Suprapubic skin (tissue), 4 donors: Measurements from ENCODE around the gene ACACB.

Experiments
- EP300 ChIP-seq: sonication (generic); formaldehyde crosslinking; IDR thresholded peaks from one replicate; pipeline ENCODE4 v1.6.1; 2017; ENCODE audit warnings: antibody characterized with exemption
- POLR2A ChIP-seq, 2 donors: fragments of 450-650 bp; IDR thresholded peaks; one replicate each; pipeline ENCODE4 v1.6.1; 2017; ENCODE audit warnings: antibody characterized with exemption in 2 of 2, mild to moderate bottlenecking in 2 of 2, moderate library complexity in 2 of 2
- POLR2AphosphoS5 ChIP-seq, 3 donors: sonication (generic); formaldehyde crosslinking; IDR thresholded peaks; one replicate each; pipeline ENCODE4 v1.6.1; 2017; ENCODE audit warnings: antibody characterized with exemption in 3 of 3
- TF ChIP-seq, protein P1 (sequence below), 2 donors: fragments of 200-600 bp in 1 of 2; fragments of 450-650 bp in 1 of 2; sonication (generic) in 1 of 2; IDR thresholded peaks; one replicate each; pipeline ENCODE4 v1.5.1; 2016 to 2019; ENCODE audit warnings: antibody characterized with exemption in 2 of 2, mild to moderate bottlenecking in 1 of 2, moderate library complexity in 1 of 2

DNA sequence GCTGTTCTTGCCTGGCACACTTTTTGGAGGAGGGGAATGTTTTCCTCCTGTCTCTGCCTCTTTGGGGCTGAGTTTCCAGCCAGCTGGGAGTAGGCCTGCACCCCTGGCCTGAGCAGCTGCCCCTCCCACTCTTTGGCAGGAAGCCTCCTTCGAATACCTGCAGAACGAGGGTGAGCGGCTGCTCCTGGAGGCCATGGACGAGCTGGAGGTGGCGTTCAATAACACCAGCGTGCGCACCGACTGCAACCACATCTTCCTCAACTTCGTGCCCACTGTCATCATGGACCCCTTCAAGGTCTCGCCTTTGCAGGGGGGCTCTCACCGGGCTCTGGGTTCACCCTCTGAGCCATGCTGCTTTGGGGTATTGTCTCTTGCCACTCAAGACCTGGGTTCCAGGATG is 123.3 kb downstream of the ACACB start:
- TF ChIP-seq POLR2A (IDR thresholded peaks at IDR 0.05) (no peak), EP300 (no peak), POLR2AphosphoS5 (IDR thresholded peaks at IDR 0.05) (no peak)
- TF ChIP-seq, protein P1, sequence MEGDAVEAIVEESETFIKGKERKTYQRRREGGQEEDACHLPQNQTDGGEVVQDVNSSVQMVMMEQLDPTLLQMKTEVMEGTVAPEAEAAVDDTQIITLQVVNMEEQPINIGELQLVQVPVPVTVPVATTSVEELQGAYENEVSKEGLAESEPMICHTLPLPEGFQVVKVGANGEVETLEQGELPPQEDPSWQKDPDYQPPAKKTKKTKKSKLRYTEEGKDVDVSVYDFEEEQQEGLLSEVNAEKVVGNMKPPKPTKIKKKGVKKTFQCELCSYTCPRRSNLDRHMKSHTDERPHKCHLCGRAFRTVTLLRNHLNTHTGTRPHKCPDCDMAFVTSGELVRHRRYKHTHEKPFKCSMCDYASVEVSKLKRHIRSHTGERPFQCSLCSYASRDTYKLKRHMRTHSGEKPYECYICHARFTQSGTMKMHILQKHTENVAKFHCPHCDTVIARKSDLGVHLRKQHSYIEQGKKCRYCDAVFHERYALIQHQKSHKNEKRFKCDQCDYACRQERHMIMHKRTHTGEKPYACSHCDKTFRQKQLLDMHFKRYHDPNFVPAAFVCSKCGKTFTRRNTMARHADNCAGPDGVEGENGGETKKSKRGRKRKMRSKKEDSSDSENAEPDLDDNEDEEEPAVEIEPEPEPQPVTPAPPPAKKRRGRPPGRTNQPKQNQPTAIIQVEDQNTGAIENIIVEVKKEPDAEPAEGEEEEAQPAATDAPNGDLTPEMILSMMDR (IDR thresholded peaks at IDR 0.05) = no peak
